AG04450 (cell line): Measurements from ENCODE around the gene DPM3. TPM values are rescaled to one million over a fixed set of nuclear protein-coding genes. Genes with fewer than 3 reads are reported as not detected.
A peak's percentile ranks its signal among the peaks of the same experiment; 100 is the strongest.

Experiments used
- CTCF ChIA-PET: fragments of 300-600, 350-600 bp; formaldehyde crosslinking; extraction: SDS; loops from one replicate; lab custom pipeline; 2022; ENCODE audit warnings: antibody characterized with exemption, inconsistent platforms; lab: Charles Lee
- POLR2A ChIA-PET: fragments of 350-600 bp; formaldehyde crosslinking; extraction: SDS; loops from one replicate; lab custom pipeline; 2021; ENCODE audit warnings: antibody characterized with exemption, inconsistent platforms; lab: Yijun Ruan, JAX
- DNase-seq: peaks from one replicate; pipeline ENCODE4 v3.0.0-alpha.2; 2011; ENCODE audit warnings: low read depth, low spot score
- H3K27ac ChIP-seq: one replicate; pipeline ENCODE4 v1.5.1; 2012; ENCODE audit warnings: low read depth, low read length, control low read depth
- H3K27me3 ChIP-seq: one replicate; pipeline ENCODE4 v1.6.0; 2012; ENCODE audit warnings: low read length; ENCODE audit not compliant: control insufficient read depth, insufficient read depth
- H3K4me3 ChIP-seq: 2 replicates; pipeline ENCODE4 v1.5.1; 2011; ENCODE audit warnings: mild to moderate bottlenecking, low read depth, low read length, control low read depth
- H3K9me3 ChIP-seq: 2 replicates; pipeline ENCODE4 v1.5.1; 2012; ENCODE audit warnings: low read length; ENCODE audit not compliant: control insufficient read depth, insufficient read depth
- polyA plus RNA-seq: library from polyadenylated mRNA; depleted of rRNA; stranded (reverse); fragments of >200 nt; gene quantifications from 2 replicates; pipeline ENCODE4 v1.2.3, GENCODE V29; 2011
- TF ChIP-seq, protein P1 (sequence below): IDR thresholded peaks from 2 replicates; pipeline ENCODE4 v1.5.1; 2011; ENCODE audit warnings: low read depth, low read length, control low read depth, inconsistent platforms

Gene DPM3
- polyA plus RNA-seq, 1 experiment: 16.8 TPM

DNA sequence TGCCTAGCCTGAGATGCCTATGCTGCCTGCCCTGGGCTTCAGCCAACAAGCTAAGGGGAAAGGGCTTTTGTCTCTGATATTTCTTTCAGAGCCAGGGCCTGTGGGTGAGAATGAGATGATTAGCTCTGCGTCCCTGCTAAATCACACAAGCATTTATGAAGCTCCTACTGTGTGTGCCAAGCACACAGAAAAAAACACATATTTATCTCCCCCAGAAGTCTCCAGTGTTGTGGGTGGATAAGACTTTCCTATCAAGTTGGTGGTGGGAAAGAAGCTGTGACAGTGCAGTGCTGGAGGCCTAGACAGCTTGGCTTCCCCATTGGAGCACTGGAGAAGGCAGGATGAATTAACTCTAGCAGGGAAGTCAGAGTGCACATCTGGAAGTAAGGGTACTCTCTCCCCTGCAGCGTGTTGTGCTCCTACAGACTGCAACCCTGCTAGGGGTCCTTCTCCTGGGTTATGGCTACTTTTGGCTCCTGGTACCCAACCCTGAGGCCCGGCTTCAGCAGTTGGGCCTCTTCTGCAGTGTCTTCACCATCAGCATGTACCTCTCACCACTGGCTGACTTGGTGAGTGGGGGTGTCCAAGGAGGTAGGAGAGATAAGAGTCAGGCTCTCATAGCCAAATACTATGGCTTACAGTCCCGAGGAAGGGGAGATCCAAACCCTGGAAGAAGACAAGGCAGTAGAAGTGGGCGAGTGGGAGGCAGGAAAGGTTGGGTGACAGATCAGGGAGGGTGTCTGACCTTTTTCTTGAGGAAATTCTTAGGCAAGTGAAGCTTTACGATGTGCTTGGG lies 3.0 kb downstream of the DPM3 start:
- peak overlapping the region; percentile 39 for H3K27ac ChIP-seq
- DNase-seq: no peak
- ChIA-PET CTCF (interaction anchor here (0.9 to 2.6 kb wide), 7 partner anchors 29 to 52 kb away, joined by 4 to 11 read pairs (median 4); partner anchors contain the start of gene KRTCAP2), POLR2A (no interaction called here)
- TF ChIP-seq, protein P1, sequence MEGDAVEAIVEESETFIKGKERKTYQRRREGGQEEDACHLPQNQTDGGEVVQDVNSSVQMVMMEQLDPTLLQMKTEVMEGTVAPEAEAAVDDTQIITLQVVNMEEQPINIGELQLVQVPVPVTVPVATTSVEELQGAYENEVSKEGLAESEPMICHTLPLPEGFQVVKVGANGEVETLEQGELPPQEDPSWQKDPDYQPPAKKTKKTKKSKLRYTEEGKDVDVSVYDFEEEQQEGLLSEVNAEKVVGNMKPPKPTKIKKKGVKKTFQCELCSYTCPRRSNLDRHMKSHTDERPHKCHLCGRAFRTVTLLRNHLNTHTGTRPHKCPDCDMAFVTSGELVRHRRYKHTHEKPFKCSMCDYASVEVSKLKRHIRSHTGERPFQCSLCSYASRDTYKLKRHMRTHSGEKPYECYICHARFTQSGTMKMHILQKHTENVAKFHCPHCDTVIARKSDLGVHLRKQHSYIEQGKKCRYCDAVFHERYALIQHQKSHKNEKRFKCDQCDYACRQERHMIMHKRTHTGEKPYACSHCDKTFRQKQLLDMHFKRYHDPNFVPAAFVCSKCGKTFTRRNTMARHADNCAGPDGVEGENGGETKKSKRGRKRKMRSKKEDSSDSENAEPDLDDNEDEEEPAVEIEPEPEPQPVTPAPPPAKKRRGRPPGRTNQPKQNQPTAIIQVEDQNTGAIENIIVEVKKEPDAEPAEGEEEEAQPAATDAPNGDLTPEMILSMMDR: no peak
- peak overlapping the region; percentile 57 for H3K4me3 ChIP-seq
- H3K27me3 ChIP-seq: peaks cover 11% of the 10 kb centered on the region
- H3K9me3 ChIP-seq: no peaks in the 10 kb centered on the region

DNA sequence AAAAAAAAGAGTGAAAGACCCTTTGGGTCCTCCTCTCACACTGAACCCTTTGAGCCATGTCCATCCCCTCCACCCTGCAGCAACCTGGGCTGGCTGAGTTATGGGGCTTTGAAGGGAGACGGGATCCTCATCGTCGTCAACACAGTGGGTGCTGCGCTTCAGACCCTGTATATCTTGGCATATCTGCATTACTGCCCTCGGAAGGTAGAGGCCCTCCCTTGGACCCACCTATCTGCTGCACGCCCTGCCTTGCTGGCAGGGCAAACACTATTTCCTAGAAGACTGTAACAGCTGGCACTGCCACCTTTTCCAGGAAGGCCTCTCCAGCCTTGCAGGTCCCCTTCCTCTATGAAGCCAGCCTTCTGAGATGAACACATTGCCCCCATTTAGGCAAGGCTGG lies 3.6 kb downstream of the DPM3 start:
- DNase-seq: no peak
- ChIA-PET POLR2A (interaction anchor here (0.6 to 0.7 kb wide), 2 partner anchors 14 to 1361 kb away, joined by 4 to 6 read pairs; no protein-coding TSS in a partner anchor), CTCF (interaction anchor here (0.7 to 2.6 kb wide), 5 partner anchors 8 to 51 kb away, joined by 3 to 11 read pairs (median 4); partner anchors contain the start of gene KRTCAP2)
- H3K27me3 ChIP-seq: peaks cover 7% of the 10 kb centered on the region
- no peaks in the 10 kb centered on the region for H3K9me3 ChIP-seq
- peak overlapping the region; percentile 39 for H3K27ac ChIP-seq
- TF ChIP-seq, protein P1: no peak
- H3K4me3 ChIP-seq: peak overlapping the region; percentile 57

DNA sequence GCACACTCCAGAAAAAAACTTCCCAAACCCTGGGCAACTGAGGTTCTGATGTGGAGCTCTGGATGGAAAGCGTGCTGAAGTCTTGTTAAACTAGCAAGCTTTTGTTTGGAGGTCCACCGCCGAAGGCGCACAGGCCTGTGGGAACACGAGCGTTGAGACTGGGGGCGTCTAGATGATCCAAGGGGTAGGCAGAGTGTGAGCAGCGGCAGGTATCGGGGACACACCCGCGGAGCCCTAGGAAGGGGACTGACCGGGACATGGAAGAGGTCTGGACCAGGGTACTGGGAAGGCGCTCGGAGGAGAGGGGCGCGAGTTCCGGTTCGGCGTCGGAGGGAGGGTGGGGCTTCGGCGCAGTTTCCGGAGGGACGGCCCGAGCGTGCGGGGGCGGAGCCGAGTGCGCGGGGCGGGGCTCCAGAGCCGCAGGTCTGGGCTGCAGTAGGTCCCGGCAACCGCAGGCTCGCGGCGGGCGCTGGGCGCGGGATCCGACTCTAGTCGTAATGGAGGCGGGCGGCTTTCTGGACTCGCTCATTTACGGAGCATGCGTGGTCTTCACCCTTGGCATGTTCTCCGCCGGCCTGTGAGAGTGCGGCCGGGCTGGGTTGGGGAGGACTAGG lies 4.8 kb downstream of the DPM3 start, which contains the start of gene SLC50A1:
Gene SLC50A1 (plus strand): TSS at position 438 of the 614 bp plus-strand sequence. CDS start 60 bp downstream, at position 498.
- peak within 1 kb of the TSS; percentile 100 for H3K27ac ChIP-seq
- ChIA-PET CTCF (interaction anchor here (1.0 to 2.6 kb wide), 4 partner anchors 29 to 50 kb away, joined by 4 to 10 read pairs (median 8); partner anchors contain the start of gene KRTCAP2), POLR2A (interaction anchor here (0.6 to 1.3 kb wide), 4 partner anchors 20 to 44 kb away, joined by 3 to 7 read pairs (median 3); partner anchors contain the start of gene KRTCAP2)
- no peaks in the 10 kb centered on the region for H3K27me3 ChIP-seq
- peak within 1 kb of the TSS; percentile 94 for H3K4me3 ChIP-seq
- DNase-seq: peak; percentile 79
- TF ChIP-seq, protein P1: peak; percentile 15; the same call in 1 of the 2 replicates
- H3K9me3 ChIP-seq: no peaks in the 10 kb centered on the region

DNA sequence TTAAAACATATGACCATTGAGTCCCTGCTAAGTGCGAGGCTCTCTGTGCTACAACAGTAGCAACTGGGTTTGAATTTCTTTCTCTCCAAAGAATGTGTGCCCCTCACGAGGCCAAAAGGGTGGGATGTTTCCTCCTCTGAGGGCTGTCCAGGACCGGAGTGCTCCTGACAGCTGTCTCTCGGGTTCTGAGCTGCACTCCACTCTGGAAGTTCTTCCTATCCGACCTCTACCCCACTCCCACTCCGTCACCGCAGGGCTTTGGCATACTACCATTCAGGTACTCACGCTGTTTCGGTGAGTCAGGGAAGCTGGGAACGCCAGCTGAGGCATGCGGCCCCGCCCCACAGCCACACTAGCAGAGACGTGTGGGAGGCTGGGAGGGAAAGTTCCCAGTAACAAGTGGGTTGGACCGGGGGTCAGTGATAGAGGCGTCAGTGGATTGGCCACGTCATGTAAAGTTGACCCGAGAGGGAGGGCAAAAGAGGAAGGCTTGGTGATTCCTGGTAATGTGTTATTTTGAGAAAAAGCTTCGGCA lies 5.4 kb downstream of the DPM3 start:
- Histone ChIP-seq H3K4me3 (peak overlapping the region; percentile 94), H3K27me3 (no peaks in the 10 kb centered on the region), H3K27ac (peak overlapping the region; percentile 100), H3K9me3 (no peaks in the 10 kb centered on the region)
- DNase-seq: peak; percentile 84
- TF ChIP-seq, protein P1: no peak
- CTCF ChIA-PET: interaction anchor here (1.0 to 2.6 kb wide), 4 partner anchors 29 to 50 kb away, joined by 4 to 10 read pairs (median 8); partner anchors contain the start of gene KRTCAP2
- POLR2A ChIA-PET: interaction anchor here (0.7 to 1.3 kb wide), 2 partner anchors 38 to 43 kb away, joined by 3 to 7 read pairs; partner anchors contain the start of gene KRTCAP2
